ENCODE data around the gene WASF1. TPM values are rescaled to one million over a fixed set of nuclear protein-coding genes. Genes with fewer than 3 reads are reported as not detected.
A peak's percentile ranks its signal among the peaks of the same experiment; 100 is the strongest.

Gene WASF1
- total RNA-seq, 1 experiment from 2014 or later = 28.6 TPM

- no peak overlapping the region for H4K91ac ChIP-seq (ENCODE audit: insufficient read length, low read depth, low read length)
- H2BK5ac ChIP-seq (ENCODE audit: insufficient read length, low read length) = no peak overlapping the region
- H3K4me2 ChIP-seq (ENCODE audit: insufficient read depth, insufficient read length, low read length) = peak overlapping the region; percentile 89
- peaks cover 7% of the 10 kb centered on the region for H3K23me2 ChIP-seq (ENCODE audit: insufficient read length, low read depth, low read length, poor library complexity, severe bottlenecking)
- no peaks in the 10 kb centered on the region; the same call in 1 of the 2 replicates for H3K4me1 ChIP-seq (ENCODE audit: insufficient read depth, low read length)
- H3K4ac ChIP-seq (ENCODE audit: low read depth, low read length) = no peak overlapping the region
- H4K5ac ChIP-seq (ENCODE audit: insufficient read length, low read depth, low read length) = no peak overlapping the region
- no peaks in the 10 kb centered on the region for H3K27me3 ChIP-seq (ENCODE audit: insufficient read depth, low read length)
- Mint-ChIP-seq H3K27me3 (ENCODE audit: low read depth) (no peaks in the 10 kb centered on the region), H3K9me3 (no peaks in the 10 kb centered on the region), H3K27ac (peak overlapping the region in 1 of 3 experiments; percentile 50; a peak in 1 of 7 replicates), H3K4me1 (peaks cover 12 to 14% of the 10 kb centered on the region in 2 experiments), H3K4me3 (peak overlapping the region in 1 of 2 experiments; percentile 86; a peak in 4 of 5 replicates), H3K36me3 (ENCODE audit: insufficient read depth in 1 of 3, low read depth in 3 of 3) (no peaks in the 10 kb centered on the region)
- H3K56ac ChIP-seq (ENCODE audit: insufficient read length, low read depth, low read length) = no peak overlapping the region
- H3K14ac ChIP-seq (ENCODE audit: insufficient read depth, low read length) = no peak overlapping the region; the same call in 1 of the 2 replicates
- no peak overlapping the region for H2AK5ac ChIP-seq (ENCODE audit: insufficient read length, low read length)
- peak overlapping the region; percentile 70 for H3K9ac ChIP-seq (ENCODE audit: extremely low read depth, insufficient read length, low read length)
- H2AFZ ChIP-seq (ENCODE audit: low read length) = no peak overlapping the region
- H3T11ph ChIP-seq (ENCODE audit: low read length) = no peak overlapping the region
- H3K79me2 ChIP-seq (ENCODE audit: insufficient read depth, low read length) = peaks cover 24% of the 10 kb centered on the region; the same call in 1 of the 2 replicates
- no peaks in the 10 kb centered on the region for H4K20me1 ChIP-seq (ENCODE audit: control insufficient read depth, insufficient read depth, insufficient read length)
- whole genome bisulfite sequencing (ENCODE audit: extremely low coverage, insufficient read length, low lambda C conversion rate) = no CpG with 5 or more reads among the region's 66 CpGs
- H3K18ac ChIP-seq (ENCODE audit: insufficient read length, low read depth, low read length) = no peak overlapping the region
- no peak overlapping the region for H2BK20ac ChIP-seq (ENCODE audit: low read depth, low read length, poor library complexity, severe bottlenecking)
- H2BK15ac ChIP-seq (ENCODE audit: low read depth, low read length) = no peak overlapping the region
- H2BK120ac ChIP-seq (ENCODE audit: low read depth, low read length, poor library complexity, severe bottlenecking) = no peak overlapping the region
- H4K8ac ChIP-seq (replicated peaks; ENCODE audit: insufficient read length, low read depth, low read length) = no peak overlapping the region
- peak; percentile 43 for DNase-seq
- TF ChIP-seq, protein P1, sequence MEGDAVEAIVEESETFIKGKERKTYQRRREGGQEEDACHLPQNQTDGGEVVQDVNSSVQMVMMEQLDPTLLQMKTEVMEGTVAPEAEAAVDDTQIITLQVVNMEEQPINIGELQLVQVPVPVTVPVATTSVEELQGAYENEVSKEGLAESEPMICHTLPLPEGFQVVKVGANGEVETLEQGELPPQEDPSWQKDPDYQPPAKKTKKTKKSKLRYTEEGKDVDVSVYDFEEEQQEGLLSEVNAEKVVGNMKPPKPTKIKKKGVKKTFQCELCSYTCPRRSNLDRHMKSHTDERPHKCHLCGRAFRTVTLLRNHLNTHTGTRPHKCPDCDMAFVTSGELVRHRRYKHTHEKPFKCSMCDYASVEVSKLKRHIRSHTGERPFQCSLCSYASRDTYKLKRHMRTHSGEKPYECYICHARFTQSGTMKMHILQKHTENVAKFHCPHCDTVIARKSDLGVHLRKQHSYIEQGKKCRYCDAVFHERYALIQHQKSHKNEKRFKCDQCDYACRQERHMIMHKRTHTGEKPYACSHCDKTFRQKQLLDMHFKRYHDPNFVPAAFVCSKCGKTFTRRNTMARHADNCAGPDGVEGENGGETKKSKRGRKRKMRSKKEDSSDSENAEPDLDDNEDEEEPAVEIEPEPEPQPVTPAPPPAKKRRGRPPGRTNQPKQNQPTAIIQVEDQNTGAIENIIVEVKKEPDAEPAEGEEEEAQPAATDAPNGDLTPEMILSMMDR (conservative IDR thresholded peaks at IDR 0.05) = peak; percentile 63
- peaks cover 2% of the 10 kb centered on the region for H3K79me1 ChIP-seq (ENCODE audit: insufficient read depth, low read depth, low read length, poor library complexity, severe bottlenecking)
- H3K9me3 ChIP-seq (ENCODE audit: control insufficient read depth, low read depth, low read length) = no peaks in the 10 kb centered on the region
- H2BK12ac ChIP-seq (ENCODE audit: insufficient read length, low read depth, low read length) = no peak overlapping the region
- no peak overlapping the region for H3K23ac ChIP-seq (ENCODE audit: insufficient read length, low read depth, low read length)
- no peak overlapping the region for H3K27ac ChIP-seq (ENCODE audit: insufficient read length, low read depth, low read length)
These were observed 654 bp downstream of the WASF1 start for GRCh38 chr6:110178626-110179405.

All from H9 (cell line).